ENCODE data around the gene TNFRSF12A.
"Not testable (repeated sequence)": the region's sequence is repeated elsewhere in the genome, so short reads cannot be mapped to it uniquely, and the experiment has no call there.

- TF ChIP-seq POLR2A (IDR thresholded peaks at IDR 0.05; ENCODE audit: low read depth, low read length); CTCF (conservative IDR thresholded peaks at IDR 0.05; ENCODE audit: low read depth, low read length); CHD1 (IDR thresholded peaks at IDR 0.05; ENCODE audit: low read depth, low read length); RFX5 (IDR thresholded peaks at IDR 0.05; ENCODE audit: low read depth, low read length); CEBPB (IDR thresholded peaks at IDR 0.05; ENCODE audit: low read depth, low read length); USF2 (IDR thresholded peaks at IDR 0.05; ENCODE audit: low read depth, low read length); RAD21 (IDR thresholded peaks at IDR 0.05; ENCODE audit: low read length); SMC3 (IDR thresholded peaks at IDR 0.05; ENCODE audit: low read depth, low read length): not testable (repeated sequence)
Observed at GRCh38 chr16:3052571-3053329, 32.6 kb downstream of the TNFRSF12A start.

Data from IMR-90 (cell line).